ENCODE data around the gene KAZALD1. TPM values are rescaled to one million over a fixed set of nuclear protein-coding genes. Genes with fewer than 3 reads are reported as not detected.
A peak's percentile ranks its signal among the peaks of the same experiment; 100 is the strongest.

The KAZALD1 gene
- total and polyA plus RNA-seq, 2 experiments from 2014 or later = 27.5 to 52.9 TPM

- no peak for TF ChIP-seq CTCF (IDR thresholded peaks at IDR 0.05; ENCODE audit: low read depth, low read length)
- no peaks in the 10 kb centered on the region for H3K9me3 ChIP-seq (ENCODE audit: low read depth)
- no peak overlapping the region for H3K4me3 ChIP-seq
- peaks cover 36% of the 10 kb centered on the region for H3K4me1 ChIP-seq (ENCODE audit: low read depth)
- H3K27ac ChIP-seq = peak overlapping the region; percentile 99
- no peak for DNase-seq (ENCODE audit: low read depth in 1 of 2, low spot score in 1 of 2)
- H3K36me3 ChIP-seq = no peaks in the 10 kb centered on the region
- H3K27me3 ChIP-seq = peaks cover 30% of the 10 kb centered on the region
These were observed 1.3 kb downstream of the KAZALD1 start for GRCh38 chr10:101063050-101063525.

DNA sequence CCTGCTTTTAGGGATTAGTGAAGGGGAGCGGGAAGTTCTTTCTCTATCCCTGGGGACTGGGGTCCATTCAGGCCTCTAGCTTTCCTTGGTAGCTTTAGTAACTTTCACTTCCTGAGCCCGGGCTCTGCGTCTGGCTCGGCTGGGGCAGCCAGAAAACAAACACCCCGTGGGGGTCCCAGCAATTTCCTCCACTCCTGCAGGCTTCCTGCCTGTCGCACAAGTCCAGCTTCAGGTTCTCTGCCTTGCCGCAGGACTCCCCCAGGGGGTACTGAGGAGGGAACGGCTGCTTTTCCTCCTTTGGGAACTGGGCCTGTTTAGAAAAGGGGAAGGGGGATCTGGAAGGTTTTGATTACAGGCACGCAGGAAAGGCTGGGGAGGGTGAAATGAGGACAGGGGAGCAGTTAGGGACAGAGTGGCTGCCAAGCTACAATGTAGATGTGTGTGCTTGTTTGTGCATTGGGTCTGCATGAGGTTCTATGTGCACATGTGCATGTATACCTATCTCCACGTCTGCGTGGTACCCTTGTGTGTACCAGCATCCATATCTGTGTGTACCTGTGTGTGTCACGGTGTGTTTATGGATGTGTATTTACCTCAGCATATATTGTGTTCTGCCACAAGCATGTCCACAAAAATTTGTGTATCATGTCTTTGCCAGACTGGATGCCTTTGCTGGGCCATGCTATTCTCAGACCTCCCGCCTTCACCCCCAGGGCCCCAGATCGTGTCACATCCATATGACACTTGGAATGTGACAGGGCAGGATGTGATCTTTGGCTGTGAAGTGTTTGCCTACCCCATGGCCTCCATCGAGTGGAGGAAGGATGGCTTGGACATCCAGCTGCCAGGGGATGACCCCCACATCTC lies 2.0 kb downstream of the KAZALD1 start:
- Histone ChIP-seq H3K4me3 (no peak overlapping the region), H3K4me1 (ENCODE audit: low read depth) (peaks cover 36% of the 10 kb centered on the region), H3K27me3 (peaks cover 30% of the 10 kb centered on the region), H3K36me3 (no peaks in the 10 kb centered on the region), H3K27ac (no peak overlapping the region), H3K9me3 (ENCODE audit: low read depth) (no peaks in the 10 kb centered on the region)
- no peak for TF ChIP-seq CTCF (IDR thresholded peaks at IDR 0.05; ENCODE audit: low read depth, low read length)
- no peak for DNase-seq (ENCODE audit: low read depth in 1 of 2, low spot score in 1 of 2)

- peaks cover 30% of the 10 kb centered on the region for H3K27me3 ChIP-seq
- H3K4me1 ChIP-seq (ENCODE audit: low read depth) = peaks cover 36% of the 10 kb centered on the region
- H3K4me3 ChIP-seq = no peak overlapping the region
These were observed 2.7 kb downstream of the KAZALD1 start for GRCh38 chr10:101064415-101065030.

DNA sequence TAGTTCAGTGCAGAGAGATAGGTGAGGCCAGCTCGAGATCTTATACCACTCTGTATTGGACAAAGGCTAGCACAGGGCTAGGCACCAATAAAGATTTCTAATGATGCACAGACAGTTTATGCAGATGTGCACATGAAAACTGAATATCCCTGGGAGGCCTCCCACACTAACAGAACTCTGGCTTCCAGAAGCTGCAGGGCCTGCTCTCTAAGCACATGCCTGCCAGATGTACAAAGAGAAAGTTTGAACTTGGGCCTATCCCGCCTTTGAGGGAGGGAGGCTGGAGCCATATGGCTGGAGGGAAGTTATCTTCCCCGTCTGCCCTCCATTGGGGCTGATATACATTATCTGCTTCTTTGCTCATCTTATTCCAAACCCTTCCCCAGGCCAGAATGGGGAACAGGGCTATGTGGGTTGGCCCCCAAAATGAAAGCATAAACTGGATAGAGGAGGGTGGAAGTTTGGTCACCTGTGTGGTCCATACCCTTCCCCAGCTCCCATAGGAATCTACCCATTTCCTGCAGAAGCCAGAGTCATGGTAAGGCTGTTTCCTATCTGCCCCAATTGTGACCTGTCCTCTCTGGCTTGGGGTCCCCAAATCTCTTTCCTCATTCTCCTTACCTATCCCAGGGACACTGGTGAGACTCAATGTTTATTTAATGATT lies 3.8 kb downstream of the KAZALD1 start:
- peaks cover 36% of the 10 kb centered on the region for H3K4me1 ChIP-seq (ENCODE audit: low read depth)

More at GRCh38 chr10:101064415-101065030, 2.7 kb downstream of the KAZALD1 start:
- no peak overlapping the region for H3K27ac ChIP-seq
- DNase-seq (ENCODE audit: low read depth in 1 of 2, low spot score in 1 of 2) = no peak
- no peaks in the 10 kb centered on the region for H3K36me3 ChIP-seq
- TF ChIP-seq CTCF (IDR thresholded peaks at IDR 0.05; ENCODE audit: low read depth, low read length) = no peak
- H3K9me3 ChIP-seq (ENCODE audit: low read depth) = no peaks in the 10 kb centered on the region

More for the DNA sequence above, 3.8 kb downstream of the KAZALD1 start:
- peak in 1 of 2 donors; percentile 32 for DNase-seq (ENCODE audit: low read depth in 1 of 2, low spot score in 1 of 2)
- TF ChIP-seq CTCF (IDR thresholded peaks at IDR 0.05; ENCODE audit: low read depth, low read length) = no peak
- H3K9me3 ChIP-seq (ENCODE audit: low read depth) = no peaks in the 10 kb centered on the region
- H3K27ac ChIP-seq = peak overlapping the region; percentile 19
- H3K27me3 ChIP-seq = peaks cover 30% of the 10 kb centered on the region
- peak overlapping the region; percentile 46 for H3K4me3 ChIP-seq
- no peaks in the 10 kb centered on the region for H3K36me3 ChIP-seq
